ENCODE data around the gene LRP1. TPM values are rescaled to one million over a fixed set of nuclear protein-coding genes. Genes with fewer than 3 reads are reported as not detected.

Gene LRP1
- total RNA-seq, 1 experiment from 2014 or later: 28.4 TPM

DNA sequence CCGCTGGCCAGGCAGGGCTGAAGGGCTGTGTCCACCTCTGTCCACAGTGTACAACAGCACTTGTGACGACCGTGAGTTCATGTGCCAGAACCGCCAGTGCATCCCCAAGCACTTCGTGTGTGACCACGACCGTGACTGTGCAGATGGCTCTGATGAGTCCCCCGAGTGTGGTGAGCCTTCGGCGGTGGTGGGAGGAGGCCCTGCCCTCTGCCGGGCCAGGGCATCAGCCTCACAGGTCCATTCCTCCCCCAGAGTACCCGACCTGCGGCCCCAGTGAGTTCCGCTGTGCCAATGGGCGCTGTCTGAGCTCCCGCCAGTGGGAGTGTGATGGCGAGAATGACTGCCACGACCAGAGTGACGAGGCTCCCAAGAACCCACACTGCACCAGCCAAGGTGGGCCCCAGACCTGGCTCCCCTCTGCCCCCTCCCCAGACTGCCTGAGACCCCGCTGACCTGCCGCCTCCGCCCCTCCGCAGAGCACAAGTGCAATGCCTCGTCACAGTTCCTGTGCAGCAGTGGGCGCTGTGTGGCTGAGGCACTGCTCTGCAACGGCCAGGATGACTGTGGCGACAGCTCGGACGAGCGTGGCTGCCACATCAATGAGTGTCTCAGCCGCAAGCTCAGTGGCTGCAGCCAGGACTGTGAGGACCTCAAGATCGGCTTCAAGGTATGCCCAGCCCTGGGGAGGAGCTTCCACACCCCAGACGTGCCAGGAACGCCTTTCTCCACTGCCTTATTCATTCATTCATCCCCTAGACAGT, 67.5 kb downstream of the LRP1 start:
- DNase-seq (ENCODE audit: low read depth): no peak
- in situ Hi-C loops (cut with HindIII; ENCODE audit: low pct_unique_long_range_greater_than_20kb, low sequenced_read_pairs): no loop called here

DNA sequence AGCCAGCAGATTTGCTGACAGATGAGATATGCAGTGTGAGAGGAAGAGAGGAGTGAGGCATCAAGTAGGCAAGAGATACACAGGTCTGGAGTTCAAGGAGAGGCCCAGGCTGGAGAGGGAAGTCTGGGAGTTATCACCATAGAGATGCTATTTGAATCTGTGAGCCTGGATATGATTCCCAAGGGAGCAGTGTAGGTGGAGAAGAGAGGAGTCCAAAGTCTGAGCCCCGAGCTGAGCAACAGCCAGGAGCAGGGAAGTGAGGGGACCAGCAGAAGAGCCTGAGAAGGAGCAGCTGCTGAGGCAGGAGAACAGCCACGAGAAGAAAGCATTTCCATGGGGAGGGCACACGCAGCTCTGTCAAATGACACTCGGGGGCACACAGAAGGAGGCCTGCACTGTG, 68.2 kb downstream of the LRP1 start:
- in situ Hi-C loops (cut with HindIII; ENCODE audit: low pct_unique_long_range_greater_than_20kb, low sequenced_read_pairs): no loop called here
- DNase-seq (ENCODE audit: low read depth): no peak

DNA sequence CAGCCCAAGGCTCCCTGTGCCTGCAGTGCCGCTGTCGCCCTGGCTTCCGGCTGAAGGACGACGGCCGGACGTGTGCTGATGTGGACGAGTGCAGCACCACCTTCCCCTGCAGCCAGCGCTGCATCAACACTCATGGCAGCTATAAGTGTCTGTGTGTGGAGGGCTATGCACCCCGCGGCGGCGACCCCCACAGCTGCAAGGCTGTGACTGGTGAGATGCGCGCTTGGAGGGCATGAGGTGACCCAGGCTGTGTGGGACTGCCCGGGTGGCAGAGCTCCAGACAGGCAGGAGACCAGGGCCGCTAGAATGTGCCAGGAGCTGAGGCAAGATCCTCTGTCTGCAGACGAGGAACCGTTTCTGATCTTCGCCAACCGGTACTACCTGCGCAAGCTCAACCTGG, 68.7 kb downstream of the LRP1 start:
- in situ Hi-C loops (cut with HindIII; ENCODE audit: low pct_unique_long_range_greater_than_20kb, low sequenced_read_pairs): no loop called here

GRCh38 chr12:57198329-57198728, 70.0 kb downstream of the LRP1 start:
- DNase-seq (ENCODE audit: low read depth): no peak
- in situ Hi-C loops (cut with HindIII; ENCODE audit: low pct_unique_long_range_greater_than_20kb, low sequenced_read_pairs): no loop called here

More for the DNA sequence above, 68.7 kb downstream of the LRP1 start:
- no peak for DNase-seq (ENCODE audit: low read depth)

- no peak for DNase-seq (ENCODE audit: low read depth)
- in situ Hi-C loops (cut with HindIII; ENCODE audit: low pct_unique_long_range_greater_than_20kb, low sequenced_read_pairs): no loop called here
Measured at GRCh38 chr12:57199191-57199590, 70.9 kb downstream of the LRP1 start.

DNA sequence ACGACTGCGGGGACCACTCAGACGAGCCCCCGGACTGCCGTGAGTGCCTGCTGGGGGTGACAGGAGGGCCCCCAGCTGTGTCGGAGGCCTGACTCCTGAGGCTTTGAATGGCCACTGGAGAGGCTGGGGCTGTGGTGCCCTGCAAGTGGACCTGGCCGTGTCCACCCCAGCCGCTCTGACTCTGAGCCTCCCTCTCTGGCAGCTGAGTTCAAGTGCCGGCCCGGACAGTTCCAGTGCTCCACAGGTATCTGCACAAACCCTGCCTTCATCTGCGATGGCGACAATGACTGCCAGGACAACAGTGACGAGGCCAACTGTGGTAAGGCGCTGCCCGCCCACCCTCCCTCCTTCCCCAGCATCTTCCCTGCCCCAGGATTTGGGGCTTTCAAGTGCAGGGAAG, 72.2 kb downstream of the LRP1 start:
- in situ Hi-C loops (cut with HindIII; ENCODE audit: low pct_unique_long_range_greater_than_20kb, low sequenced_read_pairs): no loop called here
- DNase-seq (ENCODE audit: low read depth): no peak

GRCh38 chr12:57201219-57201618, 72.9 kb downstream of the LRP1 start:
- in situ Hi-C loops (cut with HindIII; ENCODE audit: low pct_unique_long_range_greater_than_20kb, low sequenced_read_pairs): no loop called here
- no peak for DNase-seq (ENCODE audit: low read depth)

DNA sequence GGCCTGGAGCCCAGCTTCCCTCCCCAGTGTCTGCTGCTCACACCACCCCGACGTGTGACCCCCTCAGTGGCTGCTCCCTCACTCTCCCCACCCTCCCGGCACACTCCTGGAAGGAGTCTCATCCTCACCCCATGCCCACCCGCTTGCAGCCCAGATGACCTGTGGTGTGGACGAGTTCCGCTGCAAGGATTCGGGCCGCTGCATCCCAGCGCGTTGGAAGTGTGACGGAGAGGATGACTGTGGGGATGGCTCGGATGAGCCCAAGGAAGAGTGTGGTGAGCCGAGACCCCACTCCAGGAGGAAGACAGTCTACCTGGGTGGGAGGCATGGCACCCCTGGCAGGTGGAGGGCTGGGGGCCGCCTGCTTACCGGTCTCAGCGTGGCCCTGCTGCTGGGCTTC, 73.3 kb downstream of the LRP1 start:
- no peak for DNase-seq (ENCODE audit: low read depth)
- in situ Hi-C loops (cut with HindIII; ENCODE audit: low pct_unique_long_range_greater_than_20kb, low sequenced_read_pairs): no loop called here

DNA sequence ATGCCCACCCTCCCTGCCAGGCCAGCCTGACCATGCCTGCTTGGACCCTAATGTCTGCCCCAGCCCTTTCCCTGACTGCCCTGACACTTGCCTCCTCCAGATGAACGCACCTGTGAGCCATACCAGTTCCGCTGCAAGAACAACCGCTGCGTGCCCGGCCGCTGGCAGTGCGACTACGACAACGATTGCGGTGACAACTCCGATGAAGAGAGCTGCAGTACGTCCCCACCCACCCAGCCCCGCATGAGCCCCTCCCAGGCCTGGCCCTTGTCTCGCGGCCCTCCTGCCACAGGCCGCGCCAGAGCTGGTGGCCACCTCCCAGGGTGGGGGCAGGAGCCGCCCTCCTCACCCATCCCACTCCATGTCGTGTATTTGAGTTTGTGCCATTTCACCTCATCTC, 74.0 kb downstream of the LRP1 start:
- in situ Hi-C loops (cut with HindIII; ENCODE audit: low pct_unique_long_range_greater_than_20kb, low sequenced_read_pairs): no loop called here
- no peak for DNase-seq (ENCODE audit: low read depth)

- DNase-seq (ENCODE audit: low read depth): no peak
- in situ Hi-C loops (cut with HindIII; ENCODE audit: low pct_unique_long_range_greater_than_20kb, low sequenced_read_pairs): no loop called here
Measured at GRCh38 chr12:57203201-57203600, 74.9 kb downstream of the LRP1 start.

DNA sequence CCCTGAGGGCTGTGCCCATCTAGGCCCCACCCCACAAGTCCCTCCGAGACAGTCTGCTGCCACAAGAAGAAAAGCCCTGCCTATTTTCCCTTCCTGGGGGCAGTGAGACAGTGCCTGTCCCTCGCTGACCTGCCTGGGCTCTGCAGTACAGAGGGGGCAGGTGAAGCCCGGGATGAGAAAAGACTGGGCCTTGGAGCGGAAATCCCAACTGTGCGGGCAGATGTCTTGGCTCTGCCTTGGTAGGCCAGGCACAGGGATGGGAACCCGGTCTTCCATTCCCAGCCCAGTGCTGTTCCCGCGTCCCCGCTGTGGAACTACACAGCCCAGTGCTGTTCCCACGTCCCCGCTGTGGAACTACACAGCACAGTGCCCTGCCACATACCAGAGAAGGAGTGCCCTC, 75.5 kb downstream of the LRP1 start:
- in situ Hi-C loops (cut with HindIII; ENCODE audit: low pct_unique_long_range_greater_than_20kb, low sequenced_read_pairs): no loop called here
- DNase-seq (ENCODE audit: low read depth): no peak

DNA sequence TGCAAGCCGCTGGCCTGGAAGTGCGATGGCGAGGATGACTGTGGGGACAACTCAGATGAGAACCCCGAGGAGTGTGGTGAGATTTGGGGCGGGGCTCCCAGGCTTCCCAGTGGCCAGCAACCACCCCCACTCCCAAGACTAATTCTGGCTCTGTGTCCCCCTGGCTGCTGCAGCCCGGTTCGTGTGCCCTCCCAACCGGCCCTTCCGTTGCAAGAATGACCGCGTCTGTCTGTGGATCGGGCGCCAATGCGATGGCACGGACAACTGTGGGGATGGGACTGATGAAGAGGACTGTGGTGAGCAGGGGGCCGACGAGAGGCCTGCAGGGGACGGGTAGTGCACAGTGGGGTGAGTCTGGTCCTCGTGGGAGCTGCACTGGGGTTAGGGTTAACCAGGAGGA, 76.2 kb downstream of the LRP1 start:
- in situ Hi-C loops (cut with HindIII; ENCODE audit: low pct_unique_long_range_greater_than_20kb, low sequenced_read_pairs): no loop called here
- DNase-seq (ENCODE audit: low read depth): no peak

- no peak for DNase-seq (ENCODE audit: low read depth)
- in situ Hi-C loops (cut with HindIII; ENCODE audit: low pct_unique_long_range_greater_than_20kb, low sequenced_read_pairs): no loop called here
Measured at GRCh38 chr12:57205186-57205585, 76.9 kb downstream of the LRP1 start.

DNA sequence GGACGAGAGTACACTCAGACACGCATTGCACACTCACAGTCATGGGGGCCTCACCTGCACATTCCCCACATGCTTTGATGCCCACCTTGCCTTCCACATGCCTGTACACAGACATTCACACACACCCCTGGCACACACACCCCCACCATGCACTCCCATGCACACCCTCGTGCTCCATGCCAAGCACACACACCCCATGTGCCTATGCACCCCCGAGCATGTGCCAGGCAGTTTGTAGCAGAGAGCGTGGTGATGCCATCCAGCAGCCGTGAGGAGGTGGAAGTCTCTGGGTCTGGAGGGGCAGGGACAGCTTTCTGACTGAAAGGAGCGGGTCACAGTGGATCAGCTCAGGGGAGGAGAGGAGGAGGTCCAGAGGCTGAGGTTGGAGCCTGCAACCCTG, 77.6 kb downstream of the LRP1 start:
- no peak for DNase-seq (ENCODE audit: low read depth)
- in situ Hi-C loops (cut with HindIII; ENCODE audit: low pct_unique_long_range_greater_than_20kb, low sequenced_read_pairs): no loop called here

- in situ Hi-C loops (cut with HindIII; ENCODE audit: low pct_unique_long_range_greater_than_20kb, low sequenced_read_pairs): no loop called here
Measured at GRCh38 chr12:57207731-57208630, 79.7 kb downstream of the LRP1 start.

DNA sequence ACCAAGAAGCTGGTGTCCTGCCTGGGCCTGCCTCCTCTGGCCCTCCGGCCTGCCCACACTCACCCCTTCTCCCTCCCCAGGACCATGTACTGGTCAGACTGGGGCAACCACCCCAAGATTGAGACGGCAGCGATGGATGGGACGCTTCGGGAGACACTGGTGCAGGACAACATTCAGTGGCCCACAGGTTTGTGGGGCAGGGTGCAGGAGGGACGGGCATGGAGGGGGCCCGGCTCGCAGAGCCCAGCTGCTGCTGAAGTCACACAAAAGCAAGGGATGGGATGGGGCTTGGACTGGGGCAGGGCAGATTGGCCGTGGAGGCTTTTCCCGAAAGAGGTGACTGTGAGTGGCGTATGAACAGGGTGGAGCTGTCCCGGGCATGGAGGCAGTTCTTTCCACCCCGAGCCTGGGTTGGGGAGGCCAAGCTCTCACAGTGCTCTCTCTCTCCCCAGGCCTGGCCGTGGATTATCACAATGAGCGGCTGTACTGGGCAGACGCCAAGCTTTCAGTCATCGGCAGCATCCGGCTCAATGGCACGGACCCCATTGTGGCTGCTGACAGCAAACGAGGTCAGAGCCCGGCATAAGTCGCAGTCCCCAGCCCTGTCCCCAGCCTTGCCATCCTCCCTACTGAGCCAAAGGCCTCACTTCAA, 80.5 kb downstream of the LRP1 start:
- in situ Hi-C loops (cut with HindIII; ENCODE audit: low pct_unique_long_range_greater_than_20kb, low sequenced_read_pairs): no loop called here
- DNase-seq (ENCODE audit: low read depth): no peak

More at GRCh38 chr12:57207731-57208630, 79.7 kb downstream of the LRP1 start:
- no peak for DNase-seq (ENCODE audit: low read depth)

GRCh38 chr12:57209916-57210315, 81.6 kb downstream of the LRP1 start:
- DNase-seq (ENCODE audit: low read depth): no peak

DNA sequence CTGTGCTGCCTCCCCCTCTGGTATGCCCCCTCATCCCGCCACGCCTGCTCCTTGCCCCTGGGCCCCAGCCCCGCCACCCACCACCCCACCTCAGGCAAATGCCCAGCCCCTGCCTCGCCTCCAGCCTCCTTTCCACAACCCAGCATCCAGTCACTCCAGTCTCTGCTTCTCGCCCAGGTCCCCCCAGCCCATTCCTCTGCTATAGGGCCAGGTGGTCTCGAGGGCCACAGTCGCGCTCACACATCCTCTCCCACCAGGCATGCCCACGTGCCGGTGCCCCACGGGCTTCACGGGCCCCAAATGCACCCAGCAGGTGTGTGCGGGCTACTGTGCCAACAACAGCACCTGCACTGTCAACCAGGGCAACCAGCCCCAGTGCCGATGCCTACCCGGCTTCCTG, 82.2 kb downstream of the LRP1 start:
- DNase-seq (ENCODE audit: low read depth): no peak
- in situ Hi-C loops (cut with HindIII; ENCODE audit: low pct_unique_long_range_greater_than_20kb, low sequenced_read_pairs): no loop called here

More at GRCh38 chr12:57209916-57210315, 81.6 kb downstream of the LRP1 start:
- in situ Hi-C loops (cut with HindIII; ENCODE audit: low pct_unique_long_range_greater_than_20kb, low sequenced_read_pairs): no loop called here
